Epithelial cell of prostate (primary cell): ENCODE data around the gene CADM1.

Experiments
- DNase-seq: peaks from one replicate; pipeline ENCODE4 v3.0.0-alpha.2; 2011; ENCODE audit warnings: low read depth, low spot score
- H3K27ac ChIP-seq: fragments of 450-650 bp; 2 replicates; pipeline ENCODE4 v1.5.1; 2017; ENCODE audit warnings: mild to moderate bottlenecking

CADM1 gene

DNA sequence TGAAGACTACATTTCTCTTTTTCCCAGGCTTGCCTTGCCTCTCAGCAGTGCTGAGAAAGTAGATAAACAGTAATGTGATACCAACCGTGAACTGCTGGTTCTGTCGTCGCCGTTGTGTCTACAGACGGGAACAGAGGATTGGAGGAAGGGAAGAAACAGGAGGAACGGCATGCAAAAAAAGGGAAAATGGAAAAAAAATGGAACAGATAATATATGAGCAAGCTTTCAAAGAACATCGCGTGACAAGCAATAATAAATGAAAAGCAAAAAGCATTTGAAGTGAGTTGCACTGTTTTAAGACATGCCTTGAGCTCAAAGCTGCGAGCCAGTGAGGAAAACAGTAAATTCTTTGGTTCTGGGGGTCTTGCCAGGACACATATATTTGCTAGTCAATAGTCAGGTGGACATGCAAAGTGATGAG, 305.9 kb downstream of the CADM1 start:
- H3K27ac ChIP-seq = no peak overlapping the region
- no peak for DNase-seq

DNA sequence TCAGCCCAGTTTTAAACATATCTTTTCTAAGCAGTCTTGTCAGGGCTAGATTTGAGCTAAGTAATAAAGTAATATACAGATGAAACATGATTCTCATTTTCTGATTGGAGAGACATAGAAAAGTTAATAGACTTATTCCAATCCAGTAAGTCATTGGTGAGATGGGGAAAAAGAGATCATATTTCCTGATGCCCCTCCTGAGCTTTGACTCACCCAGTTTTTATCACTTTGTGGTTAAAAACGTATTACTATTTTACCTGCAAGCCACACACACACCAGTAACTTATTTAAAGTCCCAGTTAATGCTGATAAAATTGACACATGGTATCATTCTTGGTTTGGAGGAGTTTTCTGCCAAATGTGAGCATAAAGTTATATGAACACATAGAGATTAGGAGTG, 306.8 kb downstream of the CADM1 start:
- no peak for DNase-seq
- H3K27ac ChIP-seq = no peak overlapping the region

DNA sequence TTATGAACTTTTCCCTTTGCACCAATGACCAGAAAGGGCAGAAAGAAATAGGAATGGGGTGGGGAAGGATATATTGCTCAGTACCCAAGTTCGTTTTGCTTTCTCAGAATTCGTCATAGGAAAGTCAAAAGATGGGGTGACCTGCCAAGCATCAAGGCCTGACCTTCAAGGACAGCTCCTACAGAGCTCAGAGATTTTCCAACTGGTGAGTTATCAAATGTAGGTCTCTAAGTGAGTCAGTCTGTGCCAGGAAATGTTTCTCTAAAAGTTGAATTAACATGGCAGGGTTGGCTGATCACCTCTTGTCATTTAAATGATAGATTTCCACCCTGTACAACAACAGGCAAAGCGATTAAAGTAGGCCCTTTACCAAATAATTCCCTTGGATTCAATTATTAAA, 307.2 kb downstream of the CADM1 start:
- no peak overlapping the region for H3K27ac ChIP-seq
- no peak for DNase-seq

DNA sequence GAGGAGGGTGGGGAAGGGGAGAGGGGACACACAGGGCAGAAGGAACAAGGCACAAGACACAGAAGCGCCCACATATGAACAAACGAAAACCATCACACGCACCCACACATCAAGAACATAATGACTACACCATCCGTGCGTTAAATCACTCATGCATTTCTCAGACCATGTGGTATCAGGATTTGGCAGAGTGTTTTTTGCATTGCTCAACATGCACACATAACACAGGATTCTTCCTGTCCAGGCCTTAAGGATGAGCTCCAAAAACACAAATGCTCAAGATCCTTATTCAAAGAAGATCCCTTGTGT, 309.5 kb downstream of the CADM1 start:
- no peak for DNase-seq
- no peak overlapping the region for H3K27ac ChIP-seq

DNA sequence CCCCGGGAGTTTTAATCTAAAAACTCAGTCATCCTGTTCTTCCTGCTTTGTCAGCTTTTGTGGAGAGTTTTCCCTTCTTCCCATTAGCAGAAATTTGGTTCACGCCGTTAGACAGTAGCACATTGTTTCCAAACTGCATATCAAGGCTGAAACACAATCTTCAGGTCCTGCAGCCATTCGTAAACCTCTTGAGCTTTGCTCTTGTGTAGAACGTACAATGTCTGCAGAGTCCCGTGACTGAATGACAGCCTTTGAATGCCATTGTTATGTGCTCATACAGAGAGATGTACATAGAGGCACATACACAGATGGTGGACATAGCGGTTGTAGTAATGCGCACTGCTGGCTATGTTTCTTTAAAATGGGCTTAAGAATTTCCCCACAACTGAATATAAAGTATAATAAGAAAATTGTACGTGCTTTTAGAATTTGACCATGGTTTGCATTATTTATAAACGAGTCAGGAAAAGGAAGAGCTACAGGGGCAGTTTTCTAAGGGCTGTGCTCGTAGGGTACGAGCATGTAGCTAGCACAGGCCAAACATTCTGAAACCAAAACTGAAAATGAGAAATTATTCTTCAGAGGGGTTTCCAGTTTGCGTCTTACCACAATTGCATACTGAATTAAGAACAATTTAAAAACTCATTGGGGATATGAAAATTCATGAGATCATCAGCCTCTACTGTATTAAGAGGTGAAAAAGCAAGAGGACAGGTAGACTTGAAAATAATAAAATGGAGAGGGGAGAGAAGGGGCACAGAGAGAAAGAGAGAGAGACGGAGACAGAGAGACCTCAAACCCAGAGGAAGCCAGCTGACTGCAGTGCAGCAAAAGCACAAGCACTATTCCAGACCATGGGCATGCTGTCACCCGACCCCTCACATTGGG, 310.1 kb downstream of the CADM1 start:
- DNase-seq = no peak
- no peak overlapping the region for H3K27ac ChIP-seq

DNA sequence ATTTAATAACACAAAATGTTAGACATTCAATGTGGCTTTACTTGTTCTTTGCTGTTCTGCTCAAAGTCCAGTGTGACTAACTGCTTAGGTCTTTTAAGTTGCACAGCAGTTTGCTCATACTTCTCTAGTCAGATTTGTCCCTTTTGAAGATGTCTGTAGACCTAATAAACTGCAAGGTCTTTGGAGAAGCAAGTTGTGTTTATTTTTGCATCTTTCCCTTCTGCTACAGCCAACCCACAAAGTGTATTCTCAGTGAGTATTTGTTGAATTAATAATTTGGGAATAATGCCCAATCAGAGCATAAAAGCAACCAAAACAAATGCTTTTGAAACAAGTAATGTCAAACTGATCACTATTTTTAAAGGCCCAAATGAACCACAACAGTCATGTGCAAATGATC, 312.5 kb downstream of the CADM1 start:
- DNase-seq = no peak
- no peak overlapping the region for H3K27ac ChIP-seq

DNA sequence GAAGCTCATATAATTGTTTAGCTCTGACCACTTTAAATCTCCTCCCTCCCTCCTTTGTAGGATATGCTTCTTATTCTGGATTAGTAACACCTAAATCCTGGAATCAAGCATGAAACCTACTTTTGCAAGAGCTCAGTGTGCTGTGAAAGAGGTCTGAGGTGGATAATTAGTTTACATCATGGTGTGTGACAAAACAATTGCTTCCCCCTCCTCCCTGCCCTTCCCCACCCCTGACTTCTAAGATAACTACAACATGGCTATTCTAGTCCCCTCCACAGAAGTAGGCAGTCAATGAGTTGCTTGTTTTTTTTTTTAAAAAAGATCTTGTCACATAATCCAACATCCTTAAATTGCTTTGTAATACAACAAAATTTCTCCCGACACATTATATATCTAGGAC, 314.0 kb downstream of the CADM1 start:
- H3K27ac ChIP-seq = no peak overlapping the region
- DNase-seq = no peak

DNA sequence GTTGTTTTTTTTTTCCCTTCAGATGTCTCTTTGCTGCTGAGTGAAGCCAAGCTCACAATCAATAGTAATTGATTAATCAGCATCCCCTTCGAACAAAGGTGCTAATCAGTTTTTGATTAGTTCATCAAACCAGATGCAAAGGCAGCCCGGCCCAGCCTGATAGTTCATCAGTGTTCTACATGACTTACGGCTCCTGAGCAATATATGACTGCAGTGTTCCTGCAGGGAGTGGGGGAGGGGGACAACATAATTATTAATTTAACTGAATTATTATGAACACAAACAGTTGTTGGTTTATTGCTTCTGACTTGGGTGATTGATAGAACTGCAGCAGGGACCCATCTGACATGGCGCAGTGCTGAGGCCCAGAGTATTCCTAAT, 315.3 kb downstream of the CADM1 start:
- DNase-seq = no peak
- no peak overlapping the region for H3K27ac ChIP-seq

DNA sequence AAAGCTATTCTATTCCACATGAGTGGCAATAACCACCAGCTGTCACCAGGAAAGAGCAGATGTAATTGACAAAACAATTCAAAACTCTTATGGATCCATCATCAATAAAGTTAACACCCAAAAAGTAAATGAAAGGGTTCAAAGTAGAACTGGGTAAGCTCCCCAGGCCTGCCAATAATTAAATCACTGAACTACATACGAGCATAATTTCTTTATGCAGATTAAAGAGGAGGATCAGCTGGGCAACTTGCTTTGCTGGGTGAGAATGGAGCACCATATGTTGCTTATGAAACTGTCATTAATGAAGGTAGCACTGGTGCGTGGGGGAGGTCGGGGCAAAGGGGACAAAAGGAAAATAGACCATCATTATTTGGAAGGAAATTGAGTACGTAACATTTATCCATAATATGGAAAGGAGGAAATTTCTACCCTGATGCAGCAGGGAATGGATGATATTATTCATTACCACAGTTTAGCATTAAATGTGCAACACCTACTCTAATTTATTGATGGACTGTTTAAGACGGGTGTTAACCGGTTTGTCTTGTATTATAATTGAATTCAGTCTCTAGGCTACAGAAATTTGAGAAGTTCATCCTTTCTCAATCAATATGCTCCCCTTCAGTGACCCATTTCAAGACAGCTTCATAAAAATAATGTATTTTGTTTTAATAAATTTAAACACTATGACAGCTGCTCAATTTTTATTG, 315.9 kb downstream of the CADM1 start:
- no peak for DNase-seq
- H3K27ac ChIP-seq = no peak overlapping the region

DNA sequence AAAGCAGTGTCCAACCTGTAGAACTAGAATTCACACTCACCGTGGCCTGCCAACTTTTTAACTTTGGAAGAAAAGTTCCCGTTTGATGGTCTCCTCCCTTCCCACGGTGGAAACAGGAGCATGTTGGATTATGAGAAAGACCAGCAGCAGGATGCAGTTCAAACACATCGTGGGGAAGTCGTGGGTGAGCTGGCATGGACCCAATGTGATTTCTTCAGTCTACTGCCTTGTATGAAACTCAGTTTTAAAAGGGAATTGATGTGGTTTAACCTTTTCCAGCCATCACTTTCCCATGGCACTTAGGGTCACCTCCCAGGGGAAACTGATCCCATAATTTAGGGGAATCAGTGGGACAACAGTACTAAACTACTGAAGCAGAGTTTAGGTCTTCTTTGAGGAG, 318.3 kb downstream of the CADM1 start:
- no peak overlapping the region for H3K27ac ChIP-seq
- DNase-seq = no peak

DNA sequence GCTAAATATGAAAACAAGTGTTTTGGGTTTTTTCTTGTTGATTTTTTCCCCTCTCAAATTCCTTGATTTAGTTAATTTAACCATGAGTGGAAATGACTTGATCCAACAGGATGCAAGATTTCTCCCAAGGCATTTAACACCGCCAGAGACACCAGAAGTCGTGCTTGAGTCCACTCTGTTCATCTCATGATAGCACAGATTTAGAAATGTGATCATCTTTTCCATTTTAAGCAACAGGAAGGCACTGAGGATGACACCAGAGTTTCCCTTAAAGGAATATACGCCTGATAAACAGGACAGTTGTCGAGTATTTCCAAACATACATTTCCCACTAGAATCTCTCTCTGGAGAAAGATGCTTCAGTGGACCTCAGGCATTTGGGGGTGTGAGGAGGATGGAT, 318.7 kb downstream of the CADM1 start:
- DNase-seq = no peak

DNA sequence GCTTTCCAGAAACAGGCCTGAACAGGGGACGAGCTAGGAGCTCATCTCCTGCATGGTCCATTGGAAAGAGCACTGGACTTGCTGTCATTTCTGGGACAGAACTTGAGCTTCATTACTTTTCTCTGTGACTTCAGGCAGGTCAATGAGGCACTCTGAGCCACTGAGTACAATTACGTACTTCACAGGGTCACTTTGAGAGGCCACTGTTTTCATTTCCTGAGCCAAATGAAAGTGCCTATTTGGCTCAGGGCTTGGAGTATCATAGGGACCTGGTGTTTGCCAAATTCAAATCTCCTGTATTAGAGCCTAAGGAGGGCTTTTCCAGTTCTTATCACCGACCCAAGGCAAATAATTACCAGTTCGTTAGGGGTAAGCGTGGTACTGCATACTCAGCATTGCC, 319.3 kb downstream of the CADM1 start:
- H3K27ac ChIP-seq = no peak overlapping the region
- DNase-seq = no peak

More for the DNA sequence above, 318.7 kb downstream of the CADM1 start:
- H3K27ac ChIP-seq = no peak overlapping the region

DNA sequence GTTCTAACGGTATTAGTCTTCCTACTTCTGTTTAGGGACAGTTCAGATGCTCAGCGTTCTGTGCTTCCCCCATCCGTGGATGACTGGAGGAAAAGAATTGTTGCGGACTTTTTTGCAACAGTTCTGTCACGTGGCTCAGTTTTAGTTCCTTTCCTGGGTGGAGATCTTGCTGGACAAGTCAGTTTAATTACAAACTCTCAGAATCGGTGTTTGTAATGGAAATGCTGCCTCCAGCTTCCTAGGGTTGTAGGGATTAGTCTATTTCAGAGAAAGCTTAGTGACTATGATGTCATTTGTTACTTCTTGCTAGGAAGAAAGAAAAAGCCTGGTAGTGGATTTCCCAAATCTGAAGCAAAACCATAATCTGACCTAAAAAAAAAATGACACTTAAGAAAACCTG, 320.4 kb downstream of the CADM1 start:
- no peak for DNase-seq
- H3K27ac ChIP-seq = no peak overlapping the region

DNA sequence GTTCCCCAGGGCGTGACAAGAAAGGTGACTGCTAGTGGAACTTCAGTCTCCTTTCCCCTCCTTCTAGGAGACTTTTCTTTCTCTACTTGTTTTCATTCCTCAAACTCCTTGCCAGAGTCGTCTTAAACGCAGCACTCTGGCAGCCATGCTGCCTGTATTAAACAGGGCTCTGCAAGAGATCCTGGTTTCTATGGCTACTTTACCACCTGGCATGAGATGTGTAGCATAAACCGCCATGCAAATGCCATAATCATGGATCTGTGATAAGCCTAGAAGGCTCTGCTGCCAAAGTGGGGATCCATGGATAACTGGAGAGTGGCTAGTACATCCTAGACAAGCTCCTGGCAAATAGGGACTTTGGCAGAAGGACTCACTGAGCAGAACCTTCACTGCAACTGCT, 321.1 kb downstream of the CADM1 start:
- H3K27ac ChIP-seq = no peak overlapping the region
- DNase-seq = no peak

DNA sequence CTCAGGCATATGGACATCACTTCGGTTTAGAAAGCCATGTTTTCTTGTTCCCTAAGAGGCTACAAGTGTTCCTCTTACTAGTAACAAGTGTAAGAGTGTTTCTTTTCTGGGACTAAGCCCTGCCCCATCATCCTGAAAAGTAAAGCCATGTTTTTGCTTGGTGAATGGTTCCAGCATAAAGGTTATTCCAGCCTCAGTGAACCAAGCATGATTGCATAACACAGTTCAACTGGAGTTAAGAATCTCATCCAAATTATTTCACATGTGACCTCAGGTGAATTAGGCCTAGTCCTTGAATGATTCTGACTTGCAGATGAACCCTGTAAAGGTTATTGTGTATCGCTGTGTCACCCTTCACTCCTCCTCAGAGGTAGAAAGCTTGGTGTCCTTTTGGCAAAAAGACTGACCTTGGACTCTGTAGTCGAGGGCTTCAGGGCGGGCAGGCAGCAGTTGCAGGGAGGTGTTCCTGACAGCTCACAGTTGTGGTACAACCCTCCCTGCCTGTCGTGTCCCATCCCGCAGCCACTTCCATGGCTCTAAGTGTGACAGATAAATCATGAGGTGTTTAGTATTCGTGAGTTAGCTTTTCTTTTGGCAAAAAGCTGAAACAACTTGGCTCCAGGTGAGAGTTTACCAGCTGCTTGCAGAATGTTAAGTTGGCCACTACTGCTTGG, 321.8 kb downstream of the CADM1 start:
- DNase-seq = no peak
- no peak overlapping the region for H3K27ac ChIP-seq

DNA sequence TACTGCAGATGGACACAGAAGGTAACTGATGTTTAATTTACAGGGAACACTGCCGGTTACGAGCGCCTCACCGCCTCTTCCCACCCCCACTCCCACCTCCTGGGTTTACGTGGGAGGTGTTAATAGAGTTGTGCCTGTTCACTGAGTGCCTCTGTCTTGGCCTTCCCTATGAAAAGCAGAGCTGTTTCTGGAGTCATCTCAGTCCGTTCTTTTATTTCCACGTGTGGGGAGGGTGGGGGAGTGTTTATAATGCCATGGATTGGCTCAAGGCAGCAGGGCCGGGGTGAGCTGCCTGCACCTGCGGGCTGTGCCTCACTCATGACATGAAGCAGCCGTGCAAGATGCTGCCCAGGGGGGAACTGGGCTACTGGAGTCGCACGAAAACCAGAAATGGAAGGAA, 322.7 kb downstream of the CADM1 start:
- no peak overlapping the region for H3K27ac ChIP-seq
- no peak for DNase-seq

DNA sequence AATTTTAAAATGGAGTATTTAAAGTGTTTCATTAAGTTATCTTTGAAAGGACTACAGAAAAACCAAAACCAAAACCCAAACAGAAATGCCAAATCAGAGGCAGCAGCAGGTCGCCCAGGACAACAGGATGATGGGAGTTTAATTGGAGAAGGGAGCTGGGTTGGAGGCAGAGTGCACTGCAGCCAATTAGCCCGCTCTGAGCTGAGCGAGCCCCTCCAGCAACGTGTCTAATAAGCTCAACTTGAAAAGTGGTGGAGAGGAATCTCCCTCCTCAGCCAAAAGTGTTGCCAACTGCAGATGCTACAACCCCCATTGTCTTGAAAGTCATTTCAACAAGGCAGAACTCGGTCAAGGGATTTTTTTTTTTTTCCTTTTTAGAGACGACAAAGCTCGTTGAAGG, 323.9 kb downstream of the CADM1 start:
- H3K27ac ChIP-seq = no peak overlapping the region
- DNase-seq = no peak

DNA sequence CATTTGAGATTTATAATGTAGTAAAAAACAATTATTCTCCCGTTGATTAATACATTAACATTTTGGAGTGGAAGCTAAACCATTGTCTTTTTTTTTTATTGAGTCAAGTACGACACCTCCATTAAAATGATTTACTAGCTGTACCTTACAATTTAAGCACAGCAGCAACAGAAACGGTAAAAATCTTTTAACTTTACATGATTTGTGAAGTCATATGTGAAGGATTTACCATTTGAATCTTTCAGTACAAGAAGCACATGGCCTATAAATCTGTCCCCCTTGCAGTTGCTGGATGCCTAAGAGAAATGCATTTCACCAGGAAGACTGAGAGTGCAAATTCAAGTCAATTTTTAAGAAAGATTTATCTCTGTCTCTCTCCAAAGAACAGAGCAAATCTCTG, 324.6 kb downstream of the CADM1 start:
- DNase-seq = no peak
- H3K27ac ChIP-seq = no peak overlapping the region

DNA sequence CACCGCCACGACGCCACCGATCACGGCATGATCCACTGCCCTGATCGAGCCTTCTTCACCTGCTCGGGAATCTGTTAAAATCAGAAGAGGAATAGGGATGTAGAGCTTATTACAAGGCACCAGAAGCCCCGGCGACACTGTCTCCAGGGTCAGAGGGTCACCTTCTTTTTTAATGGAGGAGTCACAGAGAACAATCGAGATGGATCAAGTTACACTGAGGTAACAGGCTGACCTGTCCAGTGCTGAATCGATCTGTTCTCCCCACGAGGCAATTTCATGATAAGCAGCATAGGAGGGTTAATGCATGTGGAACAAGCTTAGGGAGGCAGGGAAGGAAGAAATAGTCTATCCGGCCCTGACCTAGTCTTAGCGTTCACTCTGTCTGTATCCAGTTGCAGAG, 325.5 kb downstream of the CADM1 start:
- no peak for DNase-seq
- H3K27ac ChIP-seq = no peak overlapping the region

DNA sequence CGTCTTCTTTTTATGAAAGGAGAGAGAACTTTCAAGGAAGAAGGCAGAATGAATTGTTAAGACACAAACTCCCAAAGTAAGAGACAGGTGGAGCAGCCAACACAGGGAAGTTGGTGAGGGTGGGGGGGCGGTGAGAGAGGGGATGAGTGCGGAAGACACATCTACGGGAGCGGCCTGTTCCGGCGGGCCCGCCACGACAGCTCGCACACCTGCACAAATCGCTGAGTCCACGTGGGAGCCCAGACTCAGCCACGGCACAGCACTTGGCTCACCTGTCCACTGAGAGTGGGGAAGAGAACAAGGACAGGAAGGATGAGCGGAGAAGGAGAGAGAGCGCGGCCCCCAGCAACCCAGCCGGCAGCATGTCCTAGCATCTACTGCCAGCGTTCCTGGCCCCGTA, 331.1 kb downstream of the CADM1 start:
- no peak overlapping the region for H3K27ac ChIP-seq
- no peak for DNase-seq

DNA sequence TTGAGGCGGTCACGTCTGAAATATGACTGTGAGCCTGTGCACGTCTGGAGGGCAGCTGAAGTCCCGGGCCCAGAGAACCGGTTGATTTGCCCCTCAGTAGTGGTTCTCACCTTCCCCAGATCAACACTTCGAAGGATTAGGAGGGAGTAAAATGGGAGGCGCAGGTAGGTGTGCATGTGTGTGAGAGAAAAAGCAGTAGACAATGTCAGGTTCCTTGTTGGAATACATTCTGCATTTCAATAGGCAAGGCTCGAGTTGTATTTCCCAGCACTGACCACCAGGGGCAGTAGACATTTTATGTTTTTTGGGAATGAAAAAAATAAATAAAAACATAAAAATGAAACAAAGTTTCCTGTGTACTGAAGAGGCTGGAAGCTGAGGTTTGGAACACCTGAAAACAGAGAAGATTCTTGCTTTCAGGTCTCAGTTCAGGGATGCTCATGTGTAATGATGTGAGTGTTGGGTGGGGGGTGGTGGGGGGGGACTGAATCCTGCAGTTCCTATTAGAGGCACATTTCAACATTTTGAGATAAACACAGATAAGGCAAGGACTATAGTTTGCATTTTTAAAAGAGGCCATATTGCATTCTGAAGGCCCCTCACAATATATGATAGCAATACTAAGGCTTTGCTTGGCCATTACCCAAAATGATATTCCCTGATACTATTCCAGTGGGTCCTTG, 333.9 kb downstream of the CADM1 start:
- DNase-seq = no peak
- H3K27ac ChIP-seq = no peak overlapping the region
